SK-N-SH (cell line): ENCODE measurements around the gene CD68. TPM values are rescaled to one million over a fixed set of nuclear protein-coding genes. Genes with fewer than 3 reads are reported as not detected.

Source experiments
- CTCF ChIA-PET: fragments of 300-600, 350-600 bp; formaldehyde crosslinking; extraction: SDS; loops from one replicate; lab custom pipeline; 2021; lab: Yijun Ruan, JAX
- POLR2A ChIA-PET: fragments of 350-600 bp; sonication (Branson Sonifier 250); formaldehyde crosslinking; extraction: SDS; loops from one replicate; lab custom pipeline; 2020; ENCODE audit warnings: antibody characterized with exemption, inconsistent platforms; lab: Yijun Ruan, JAX
- DNase-seq: peaks from one replicate; pipeline ENCODE4 v3.0.0; 2012
- H2AFZ ChIP-seq: fragments of 200-600 bp; sonication (generic); 2 replicates; pipeline ENCODE4 v1.8.1; 2016; ENCODE audit warnings: antibody characterized with exemption, mild to moderate bottlenecking, low read depth
- H3F3A ChIP-seq: fragments of 200-600 bp; sonication (generic); replicated peaks from 2 replicates; pipeline ENCODE3; 2016; ENCODE audit warnings: antibody characterized with exemption, mild to moderate bottlenecking; ENCODE audit not compliant: insufficient read depth
- H3K27ac ChIP-seq, 2 experiments: fragments of 200-500 bp in 1 of 2; fragments of 200-600 bp in 1 of 2; sonication (Bioruptor generic) in 1 of 2; sonication (generic), shearing (Covaris generic) in 1 of 2; 2 replicates each; pipeline versions ENCODE4 v1.5.1 to v1.6.1; 2014 to 2016; ENCODE audit warnings: low read depth in 2 of 2, inconsistent platforms in 1 of 2, low read length in 1 of 2, mild to moderate bottlenecking in 1 of 2, mixed read lengths in 1 of 2
- H3K27me3 ChIP-seq: fragments of 200-600 bp; sonication (generic), shearing (Covaris generic); 2 replicates; pipeline ENCODE4 v1.6.1; 2016; ENCODE audit warnings: mixed run types; ENCODE audit not compliant: insufficient read depth
- H3K36me3 ChIP-seq, 2 experiments: fragments of 200-500 bp in 1 of 2; fragments of 200-600 bp in 1 of 2; sonication (Bioruptor generic) in 1 of 2; sonication (generic) in 1 of 2; replicated peaks in 1 of 2; 2 replicates each; pipeline versions ENCODE3 to v1.5.1; 2014 to 2016; ENCODE audit warnings: low read length in 1 of 2, mild to moderate bottlenecking in 1 of 2; ENCODE audit not compliant: insufficient read depth in 2 of 2, control insufficient read depth in 1 of 2
- H3K4me1 ChIP-seq, 2 experiments: fragments of 200-500 bp in 1 of 2; fragments of 200-600 bp in 1 of 2; sonication (Bioruptor generic) in 1 of 2; sonication (generic), shearing (Covaris generic) in 1 of 2; 2 replicates each; pipeline versions ENCODE4 v1.5.1 to v1.6.1; 2014 to 2016; ENCODE audit warnings: low read depth in 1 of 2, low read length in 1 of 2, mixed run types in 1 of 2; ENCODE audit not compliant: insufficient read depth in 2 of 2, control insufficient read depth in 1 of 2
- H3K4me2 ChIP-seq: fragments of 200-600 bp; sonication (generic), shearing (Covaris generic); 2 replicates; pipeline ENCODE4 v1.6.1; 2017; ENCODE audit warnings: mixed run types
- H3K4me3 ChIP-seq, 2 experiments: fragments of 200-500 bp in 1 of 2; fragments of 200-600 bp in 1 of 2; sonication (Bioruptor generic) in 1 of 2; sonication (generic), shearing (Covaris generic) in 1 of 2; 2 replicates each; pipeline versions ENCODE4 v1.5.1 to v1.8.1; 2014 to 2016; ENCODE audit warnings: low read depth in 2 of 2, inconsistent platforms in 1 of 2, low read length in 1 of 2, mild to moderate bottlenecking in 1 of 2, mixed read lengths in 1 of 2, moderate library complexity in 1 of 2
- H3K79me2 ChIP-seq: fragments of 200-600 bp; sonication (generic); 2 replicates; pipeline ENCODE4 v1.8.1; 2017; ENCODE audit warnings: mild to moderate bottlenecking; ENCODE audit not compliant: insufficient read depth
- H3K9ac ChIP-seq: fragments of 200-600 bp; sonication (generic); 2 replicates; pipeline ENCODE4 v1.6.1; 2017; ENCODE audit warnings: mixed run types
- H3K9me2 ChIP-seq: fragments of 200-600 bp; sonication (generic); 2 replicates; pipeline ENCODE4 v1.6.1; 2017; ENCODE audit warnings: mixed run types
- H3K9me3 ChIP-seq: fragments of 200-600 bp; sonication (generic); 2 replicates; pipeline ENCODE4 v1.6.1; 2017; ENCODE audit warnings: mixed run types, mild to moderate bottlenecking, moderate library complexity
- H4K20me1 ChIP-seq: fragments of 200-600 bp; sonication (generic); 2 replicates; pipeline ENCODE4 v1.6.1; 2017; ENCODE audit warnings: mild to moderate bottlenecking, mixed run types; ENCODE audit not compliant: insufficient read depth
- CTCF ChIP-seq: fragments of 200-600 bp; sonication (generic); IDR thresholded peaks from 2 replicates; pipeline ENCODE4 v1.6.1; 2017; ENCODE audit warnings: antibody characterized with exemption, mild to moderate bottlenecking, moderate library complexity
- ELF1 ChIP-seq: IDR thresholded peaks from 2 replicates; pipeline ENCODE4 v1.4.0; 2012
- EZH2phosphoT487 ChIP-seq: fragments of 200-600 bp; sonication (generic); IDR thresholded peaks from 2 replicates; pipeline ENCODE4 v1.6.1; 2017; ENCODE audit warnings: low read depth, mixed run types, mild to moderate bottlenecking, antibody characterized with exemption, moderate library complexity, borderline replicate concordance
- GABPA ChIP-seq: IDR thresholded peaks from 2 replicates; pipeline ENCODE4 v1.4.0; 2012; ENCODE audit warnings: low read depth, mild to moderate bottlenecking
- GATA2 ChIP-seq: sonication (generic); formaldehyde crosslinking; IDR thresholded peaks from 2 replicates; pipeline ENCODE4 v1.5.0; 2020; ENCODE audit warnings: mild to moderate bottlenecking, missing genetic modification reagents
- MAX ChIP-seq: IDR thresholded peaks from 2 replicates; pipeline ENCODE4 v1.4.0; 2012; ENCODE audit warnings: low read depth
- MXI1 ChIP-seq: IDR thresholded peaks from 2 replicates; pipeline ENCODE4 v1.6.1; 2012; ENCODE audit warnings: mild to moderate bottlenecking, low read depth, low read length, improper control_type of control experiment
- PBX3 ChIP-seq: IDR thresholded peaks from 2 replicates; pipeline ENCODE4; 2012
- POLR2AphosphoS5 ChIP-seq: IDR thresholded peaks from 2 replicates; pipeline ENCODE4 v1.6.1; 2012; ENCODE audit warnings: low read depth, low read length
- REST ChIP-seq: IDR thresholded peaks from 2 replicates; pipeline ENCODE4 v1.6.1; 2012; ENCODE audit warnings: mild to moderate bottlenecking, low read depth, low read length, moderate library complexity
- SMC3 ChIP-seq: IDR thresholded peaks from 2 replicates; pipeline ENCODE4 v1.6.1; 2012; ENCODE audit warnings: low read depth, low read length, improper control_type of control experiment
- TAF1 ChIP-seq: IDR thresholded peaks from 2 replicates; pipeline ENCODE4 v1.6.1; 2012; ENCODE audit warnings: low read depth, mild to moderate bottlenecking, low read length, moderate library complexity, borderline replicate concordance
- YY1 ChIP-seq: IDR thresholded peaks from 2 replicates; pipeline ENCODE4 v1.4.0; 2012; ENCODE audit warnings: low read depth, mild to moderate bottlenecking
- WGBS: methylation state at CpG from one replicate; pipeline ENCODE4 v1.1.6; 2017; ENCODE audit warnings: low lambda C conversion rate; 5-methylcytosine and 5-hydroxymethylcytosine counted together
- polyA plus RNA-seq, 3 experiments: library from polyadenylated mRNA; depleted of rRNA; stranded (reverse); fragments of >200 nt; gene quantifications; 2 replicates each; pipeline ENCODE4 v1.2.3, GENCODE V29; 2012

The CD68 gene
- polyA plus RNA-seq, 1 of the 3 experiments (the other 2 are of a cell fraction), result 62.4 TPM

GRCh38 chr17:7582396-7583252 lies 3.2 kb downstream of the CD68 start:
- Histone ChIP-seq H3F3A (peaks cover 35% of the 10 kb centered on the region), H4K20me1 (peaks cover 15% of the 10 kb centered on the region), H2AFZ (no peak overlapping the region), H3K9ac (no peak overlapping the region), H3K4me3 (peak overlapping the region in 1 of 2 experiments; percentile 65; a peak in 1 of 4 replicates), H3K4me1 (peaks cover 22 to 24% of the 10 kb centered on the region in 2 experiments; a peak in 2 of 4 replicates), H3K36me3 (peaks cover 19 to 28% of the 10 kb centered on the region in 2 experiments), H3K27ac (peak overlapping the region; percentile 97 to 98), H3K9me2 (no peaks in the 10 kb centered on the region), H3K9me3 (no peaks in the 10 kb centered on the region), H3K4me2 (peak overlapping the region; percentile 87), H3K79me2 (peaks cover 59% of the 10 kb centered on the region), H3K27me3 (no peaks in the 10 kb centered on the region)
- POLR2A ChIA-PET, result interaction anchor here (1.4 to 2.7 kb wide), 4 partner anchors 9 to 122 kb away, joined by 4 to 37 read pairs (median 22); partner anchors contain the start of genes EFNB3, SAT2, TP53 and WRAP53
- DNase-seq, result no peak
- CTCF ChIA-PET, result interaction anchor here (0.7 to 2.6 kb wide), 3 partner anchors 10 to 104 kb away, joined by 3 to 22 read pairs (median 12); partner anchors contain the start of genes SENP3 and TP53
- 90% methylated on average over 4 of the region's 36 CpGs for WGBS
- TF ChIP-seq CTCF, result no peak
- TF ChIP-seq, all 33 proteins: peak for 0

GRCh38 chr17:7583253-7584109 lies 4.0 kb downstream of the CD68 start, which contains the start of gene MPDU1:
MPDU1 (plus strand) TSS chr17:7583852; CDS start chr17:7583863, 11 bp downstream.
- H3K9me3 ChIP-seq, result no peaks in the 10 kb centered on the region
- peak within 1 kb of the TSS; percentile 65 to 73 for H3K4me3 ChIP-seq
- peak within 1 kb of the TSS; percentile 96 for H3K9ac ChIP-seq
- peaks cover 35% of the 10 kb centered on the region for H3F3A ChIP-seq
- peak within 1 kb of the TSS; percentile 97 to 98 for H3K27ac ChIP-seq
- DNase-seq, result peak; percentile 93
- peaks cover 10 to 21% of the 10 kb centered on the region in 2 experiments for H3K36me3 ChIP-seq
- H2AFZ ChIP-seq, result peak within 1 kb of the TSS; percentile 95
- H3K9me2 ChIP-seq, result no peaks in the 10 kb centered on the region
- peaks cover 22 to 32% of the 10 kb centered on the region in 2 experiments; a peak in 3 of 4 replicates for H3K4me1 ChIP-seq
- ChIA-PET POLR2A (interaction anchor here (0.6 to 2.7 kb wide), 17 partner anchors 10 to 581 kb away, joined by 3 to 37 read pairs (median 4); partner anchors contain the start of genes DLG4, EFNB3, GABARAP and SAT2), CTCF (interaction anchor here (0.7 to 3.4 kb wide), 6 partner anchors 11 to 104 kb away, joined by 3 to 22 read pairs (median 12); partner anchors contain the start of genes FXR2, SENP3 and TP53)
- peak within 1 kb of the TSS; percentile 87 for H3K4me2 ChIP-seq
- H3K27me3 ChIP-seq, result no peaks in the 10 kb centered on the region
- peaks cover 54% of the 10 kb centered on the region for H3K79me2 ChIP-seq
- H4K20me1 ChIP-seq, result peaks cover 7% of the 10 kb centered on the region
- 27% methylated on average over 52 of the region's 69 CpGs for WGBS
- TF ChIP-seq MAX (peak; percentile 95), GATA2 (no peak), TAF1 (peak; percentile 93; the same call in 1 of the 2 replicates), PBX3 (0 out of 2 replicates have a peak, but pooled peaks have one; percentile 2), GABPA (peak; percentile 96), EZH2phosphoT487 (no peak), MXI1 (peak; percentile 100), REST (peak; percentile 27; the same call in 1 of the 2 replicates), SMC3 (no peak), POLR2AphosphoS5 (peak; percentile 88), ELF1 (peak; percentile 94), YY1 (peak; percentile 98)
